ENCODE results near the gene CACNA1C.
"Not testable (repeated sequence)": the region's sequence is repeated elsewhere in the genome, so short reads cannot be mapped to it uniquely, and the experiment has no call there.

The CACNA1C gene

DNA sequence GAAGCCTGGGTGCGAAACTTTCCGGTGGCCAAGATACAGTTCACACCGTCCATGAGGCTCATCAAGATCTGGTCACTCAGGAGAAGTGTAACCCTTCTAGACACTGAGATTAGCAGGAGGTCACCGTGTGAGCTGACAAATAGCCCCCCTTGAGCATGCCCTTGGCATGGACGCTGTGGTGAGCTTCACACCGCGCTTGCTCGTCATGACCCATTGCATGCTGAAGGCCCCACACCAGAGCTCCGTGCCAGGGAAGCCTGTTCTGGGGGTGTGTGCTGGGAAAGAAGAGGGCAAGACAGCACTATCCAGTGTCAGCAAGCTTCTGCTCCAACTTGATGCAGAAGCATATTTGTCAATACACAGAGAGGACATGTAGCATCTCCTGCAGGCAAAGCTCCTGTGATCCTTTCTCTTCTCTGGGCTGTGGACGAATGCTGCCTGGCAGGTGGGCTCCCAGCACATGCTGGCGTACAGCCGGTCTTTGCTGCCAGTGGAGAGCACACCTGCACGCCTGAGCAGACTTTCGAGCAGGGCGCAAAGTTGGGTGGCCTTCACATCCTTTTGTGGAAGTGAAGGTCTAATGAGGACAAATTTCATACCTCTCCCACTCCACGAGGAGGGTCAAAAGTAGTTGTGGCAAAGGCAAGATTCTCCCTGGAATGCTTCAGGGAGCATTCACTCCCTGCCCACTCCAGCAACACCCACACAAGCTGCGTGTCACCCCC is 615.1 kb downstream of the CACNA1C start:
- no peak for DNase-seq

- no peak for DNase-seq
Measured at GRCh38 chr12:2668816-2669215, 616.0 kb downstream of the CACNA1C start.

GRCh38 chr12:2669560-2669959 is 616.8 kb downstream of the CACNA1C start:
- no peak for DNase-seq

GRCh38 chr12:2672863-2673262 is 620.1 kb downstream of the CACNA1C start:
- DNase-seq: no peak

DNA sequence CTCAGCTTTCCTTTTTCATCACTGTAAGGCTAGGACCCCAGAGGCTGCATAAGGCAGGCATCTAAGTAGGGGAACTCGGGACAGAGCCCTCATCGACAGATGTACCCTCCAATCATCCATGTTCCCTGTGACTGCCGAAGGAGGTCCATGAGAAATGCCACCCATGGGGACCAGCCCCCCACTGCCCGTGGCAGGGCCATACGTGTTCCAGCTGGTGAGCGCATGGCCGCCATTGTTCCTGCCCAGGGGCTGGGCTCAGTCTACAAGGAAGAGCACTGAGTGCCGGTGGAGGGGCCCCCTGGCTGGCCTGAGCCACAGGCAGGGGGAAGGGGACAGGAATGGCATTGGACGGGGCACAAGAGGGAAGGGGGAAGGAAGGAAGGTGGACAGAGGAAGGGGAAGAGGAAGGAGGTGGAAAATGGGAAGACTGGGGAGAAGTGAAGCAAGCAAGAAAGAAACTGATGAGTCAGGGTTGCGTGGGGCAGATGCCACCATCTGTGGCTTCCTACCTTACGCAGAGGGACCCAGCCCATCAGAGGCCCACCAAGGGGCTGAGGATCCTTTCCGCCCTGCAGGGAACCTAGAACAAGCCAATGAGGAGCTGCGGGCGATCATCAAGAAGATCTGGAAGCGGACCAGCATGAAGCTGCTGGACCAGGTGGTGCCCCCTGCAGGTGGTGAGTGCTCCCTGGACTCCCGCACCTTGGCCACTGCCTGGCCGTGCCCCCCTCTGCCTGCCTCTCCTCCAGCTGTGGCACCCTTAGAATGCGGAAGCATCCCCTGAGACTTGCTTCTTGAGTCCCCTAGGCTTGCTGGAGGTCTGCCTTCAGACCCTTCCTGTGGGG is 621.4 kb downstream of the CACNA1C start:
- DNase-seq: no peak

DNA sequence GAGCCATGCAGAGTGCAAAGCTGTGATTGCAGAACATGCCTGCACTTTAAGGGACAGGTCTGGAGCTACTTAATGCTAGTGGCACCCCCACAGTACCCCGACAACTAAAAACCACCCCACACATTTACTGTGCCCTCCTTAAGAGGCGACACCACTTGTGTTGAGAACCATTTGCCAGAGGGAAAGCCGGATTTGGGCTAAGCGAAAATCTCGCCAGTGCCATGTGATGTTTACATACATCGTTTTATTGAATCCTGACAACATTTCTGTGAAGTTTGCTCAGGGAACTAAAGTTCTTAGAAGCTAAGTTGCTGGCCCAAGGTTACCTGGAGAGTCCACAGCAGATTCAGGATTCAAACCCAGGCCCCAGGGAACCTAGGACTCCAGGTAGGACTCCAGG is 623.0 kb downstream of the CACNA1C start:
- DNase-seq: no peak

DNA sequence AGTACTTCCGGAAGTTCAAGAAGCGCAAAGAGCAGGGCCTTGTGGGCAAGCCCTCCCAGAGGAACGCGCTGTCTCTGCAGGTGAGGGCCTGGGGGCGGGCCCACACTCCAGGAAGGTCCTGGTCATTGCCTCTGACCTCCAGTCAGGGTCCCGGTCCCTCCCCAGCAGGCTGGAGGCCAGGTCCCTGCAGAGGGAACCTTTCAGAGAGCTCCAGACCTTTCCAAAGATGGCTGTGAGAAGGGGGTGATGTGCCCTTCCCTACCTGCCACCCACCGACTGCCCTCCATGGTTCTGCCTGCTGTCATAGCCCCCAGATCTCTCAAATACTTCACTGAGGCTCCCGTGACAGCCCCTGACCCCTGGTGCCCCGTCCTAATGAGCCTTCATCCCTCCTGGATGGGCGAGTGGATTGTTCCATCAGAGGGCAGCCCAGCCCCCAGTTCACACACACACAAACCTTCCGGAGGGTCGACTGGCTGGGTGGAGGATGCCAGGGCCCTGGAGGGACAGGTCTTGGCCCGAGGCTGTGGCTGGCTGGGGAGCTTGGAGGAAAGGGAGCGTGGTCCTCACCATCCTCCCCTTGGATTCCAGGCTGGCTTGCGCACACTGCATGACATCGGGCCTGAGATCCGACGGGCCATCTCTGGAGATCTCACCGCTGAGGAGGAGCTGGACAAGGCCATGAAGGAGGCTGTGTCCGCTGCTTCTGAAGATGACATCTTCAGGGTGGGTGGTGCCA is 624.5 kb downstream of the CACNA1C start:
- no peak for DNase-seq

DNA sequence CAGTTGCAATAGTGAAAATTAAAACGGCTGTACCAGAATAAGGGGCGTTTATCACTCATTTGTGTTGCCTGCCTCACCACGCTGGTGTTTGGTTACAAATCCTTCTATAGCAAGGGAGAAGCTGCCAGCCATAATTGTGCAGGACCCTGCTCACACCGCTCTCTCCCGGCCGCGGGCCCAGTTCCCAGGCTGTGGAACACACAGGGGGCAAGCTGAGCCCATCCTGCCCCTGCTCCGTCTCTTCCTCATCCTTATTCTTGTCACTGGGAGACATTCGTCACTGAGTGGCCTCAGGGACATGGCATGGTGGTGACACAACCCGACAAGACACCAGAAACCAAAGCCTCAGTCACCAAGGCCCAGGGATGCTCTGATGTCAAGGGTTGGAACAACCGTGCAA is 625.6 kb downstream of the CACNA1C start:
- no peak for DNase-seq

- no peak for DNase-seq
Measured at GRCh38 chr12:2679068-2679815, 626.5 kb downstream of the CACNA1C start.

- DNase-seq: no peak
Measured at GRCh38 chr12:2679816-2680675, 627.3 kb downstream of the CACNA1C start.

DNA sequence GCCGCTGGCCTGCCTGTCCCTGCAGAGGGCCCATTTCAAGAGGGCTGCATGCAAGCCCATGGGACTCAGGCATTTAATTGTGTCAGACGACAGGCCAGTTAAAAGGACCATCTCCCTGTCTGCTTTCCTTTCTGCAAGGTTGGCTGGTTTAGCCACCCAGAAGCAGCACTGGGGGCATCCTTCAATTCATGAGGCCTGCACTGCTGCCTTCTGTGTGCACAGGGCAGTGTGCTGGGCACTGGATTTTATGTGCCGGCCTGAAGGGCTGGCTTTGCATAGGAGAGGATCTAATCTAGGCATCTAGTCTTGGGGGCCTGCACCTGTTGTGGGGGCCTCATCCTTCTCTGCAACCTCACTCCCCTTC is 627.9 kb downstream of the CACNA1C start:
- no peak for DNase-seq

DNA sequence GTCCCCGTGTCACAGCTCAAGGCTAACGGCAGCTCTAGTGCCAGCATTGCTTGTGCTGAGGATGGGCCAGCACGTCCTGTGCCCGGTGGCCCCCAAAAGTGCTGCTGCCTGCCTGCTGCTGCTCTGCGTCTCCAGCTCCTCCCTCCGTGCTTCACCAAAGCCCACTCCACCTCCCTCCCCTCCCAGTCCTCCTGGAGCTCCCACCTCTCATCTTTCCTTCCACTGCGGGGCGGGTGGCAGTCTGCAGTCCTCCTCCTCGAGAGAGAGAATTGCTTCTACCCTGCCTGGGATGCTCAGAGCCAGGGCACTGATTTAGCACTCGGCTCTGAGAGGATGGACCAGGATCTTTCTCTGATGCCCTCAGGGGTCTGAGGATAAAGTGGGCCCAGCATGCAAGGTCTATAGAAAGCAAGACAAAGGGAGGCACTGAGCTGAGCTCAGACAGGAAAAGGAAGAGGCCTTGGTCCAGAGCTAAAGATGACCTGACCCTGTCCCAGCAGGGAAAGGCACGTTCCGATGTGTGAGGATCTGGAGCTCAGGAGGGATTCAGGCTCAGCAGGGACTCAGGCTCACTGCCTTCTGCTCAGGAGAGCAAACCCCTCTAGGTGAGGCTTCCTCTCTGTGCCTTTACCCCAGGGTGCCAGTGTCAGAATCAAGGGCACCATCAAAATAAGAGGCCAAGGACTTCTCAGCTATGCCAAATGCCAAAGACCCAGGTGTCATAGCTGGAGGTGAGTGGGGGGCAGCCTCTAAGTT is 628.8 kb downstream of the CACNA1C start:
- no peak for DNase-seq

DNA sequence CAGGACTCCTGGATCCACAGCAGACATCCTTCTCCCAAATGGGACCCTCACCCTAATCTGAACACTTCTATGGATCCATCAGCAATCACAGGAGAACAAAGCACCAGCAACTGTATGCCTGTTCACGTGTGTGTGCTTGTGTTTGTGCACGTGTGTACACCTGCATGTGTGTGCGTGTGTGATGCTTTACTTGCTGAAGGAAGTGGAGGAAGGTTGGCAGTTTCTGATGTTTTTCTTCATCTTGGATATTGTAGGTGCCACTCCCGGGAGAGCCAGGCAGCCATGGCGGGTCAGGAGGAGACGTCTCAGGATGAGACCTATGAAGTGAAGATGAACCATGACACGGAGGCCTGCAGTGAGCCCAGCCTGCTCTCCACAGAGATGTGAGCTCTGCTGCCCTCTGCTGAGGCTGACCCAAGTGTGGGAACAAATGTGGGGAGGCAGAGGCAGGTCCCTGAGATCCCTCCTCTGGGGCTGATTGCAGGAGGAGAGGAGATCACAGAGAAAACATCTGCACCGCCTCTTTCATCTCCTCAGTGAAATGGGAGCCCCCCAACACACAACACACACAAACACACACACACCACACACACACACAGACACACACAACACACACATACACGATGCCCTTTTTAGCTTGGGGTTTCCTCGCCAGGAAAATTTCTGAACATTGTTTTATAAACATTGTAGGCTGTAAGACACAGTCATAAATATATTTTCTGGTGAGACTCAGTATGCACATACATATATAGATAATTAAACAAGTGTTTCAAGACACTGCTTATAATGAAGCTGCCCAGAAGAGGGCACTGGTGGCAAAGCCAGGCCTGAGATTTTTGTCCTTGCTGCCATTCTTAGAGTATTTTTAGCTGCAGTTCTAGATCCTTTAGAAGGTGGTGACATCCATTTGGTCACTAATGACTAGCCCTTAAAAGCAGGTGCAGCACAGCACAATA is 629.8 kb downstream of the CACNA1C start:
- DNase-seq: no peak

- DNase-seq: no peak
Measured at GRCh38 chr12:2683283-2684025, 630.7 kb downstream of the CACNA1C start.

DNA sequence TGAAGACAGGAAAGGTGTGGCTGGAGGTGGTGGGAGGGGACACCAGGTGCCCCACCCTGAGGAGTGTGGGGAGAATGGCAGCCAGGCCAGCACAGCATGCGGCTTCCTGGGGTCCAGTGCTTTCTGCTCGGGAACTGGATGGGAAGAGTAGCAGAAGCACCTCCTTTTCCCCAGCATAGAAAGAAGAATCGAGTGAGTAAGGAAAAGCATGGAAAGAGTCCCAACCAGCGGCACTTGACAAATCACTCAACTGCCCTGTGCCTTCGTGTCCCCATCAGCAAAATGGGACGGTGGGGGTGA is 631.2 kb downstream of the CACNA1C start:
- DNase-seq: not testable (repeated sequence)

- DNase-seq: not testable (repeated sequence)
Measured at GRCh38 chr12:2685620-2686279, 633.0 kb downstream of the CACNA1C start.

- no peak for DNase-seq
Measured at GRCh38 chr12:2686280-2686646, 633.5 kb downstream of the CACNA1C start.

- no peak for DNase-seq
Measured at GRCh38 chr12:2687058-2687457, 634.3 kb downstream of the CACNA1C start.

DNA sequence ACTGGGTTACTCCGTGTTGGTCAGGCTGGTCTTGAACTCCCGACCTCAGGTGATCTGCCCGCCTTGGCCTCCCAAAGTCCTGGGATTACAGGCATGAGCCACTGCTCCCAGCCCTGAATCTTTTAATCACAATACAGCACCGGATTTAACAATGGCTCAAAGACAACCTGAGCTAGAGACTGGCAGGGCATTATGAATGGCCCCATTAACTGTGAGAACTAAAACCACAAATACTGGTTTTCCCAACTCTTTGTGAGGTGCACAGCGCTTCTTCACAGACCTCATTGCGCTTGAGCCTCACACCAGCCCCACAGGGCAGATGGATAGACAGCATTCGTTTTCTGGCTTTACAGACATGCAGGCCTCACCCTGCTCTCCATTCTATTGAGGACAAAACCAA is 634.9 kb downstream of the CACNA1C start:
- DNase-seq: no peak
